Mesothelial cell of epicardium (in vitro differentiated cells): ENCODE data around the gene SPTY2D1. TPM values are rescaled to one million over a fixed set of nuclear protein-coding genes. Genes with fewer than 3 reads are reported as not detected.

Experiments
- DNase-seq, 2 experiments: peaks; one replicate each; pipeline ENCODE4 v3.0.0; 2021; ENCODE audit warnings: low spot score in 2 of 2; ENCODE audit not compliant: unreplicated experiment in 2 of 2
- H3K27ac Mint-ChIP-seq: 2 replicates; pipeline ENCODE4 v1.8.0; 2021; ENCODE audit warnings: mixed read lengths
- H3K27me3 Mint-ChIP-seq: 2 replicates; pipeline ENCODE4 v1.8.0; 2021; ENCODE audit warnings: low read depth, mixed read lengths
- H3K36me3 Mint-ChIP-seq: 2 replicates; pipeline ENCODE4 v1.8.0; 2021; ENCODE audit warnings: mixed read lengths
- H3K4me1 Mint-ChIP-seq: 2 replicates; pipeline ENCODE4 v1.8.0; 2021; ENCODE audit warnings: mixed read lengths
- H3K4me3 Mint-ChIP-seq: 2 replicates; pipeline ENCODE4 v1.8.0; 2021; ENCODE audit warnings: mild to moderate bottlenecking, moderate library complexity, mixed read lengths
- H3K9me3 Mint-ChIP-seq: 2 replicates; pipeline ENCODE4 v1.8.0; 2021; ENCODE audit warnings: mixed read lengths
- total RNA-seq: library from RNA; stranded (reverse); gene quantifications from 3 replicates; pipeline ENCODE4 v1.2.1, GENCODE V29; 2021
- TF ChIP-seq, protein P1 (sequence below): fragments of 200-600 bp; sonication (generic); IDR thresholded peaks from one replicate; pipeline ENCODE4 v1.5.0; 2021; ENCODE audit warnings: antibody characterized with exemption; ENCODE audit not compliant: unreplicated experiment

Gene SPTY2D1
- total RNA-seq, 1 donor from 2014 or later = 23.0 TPM

DNA sequence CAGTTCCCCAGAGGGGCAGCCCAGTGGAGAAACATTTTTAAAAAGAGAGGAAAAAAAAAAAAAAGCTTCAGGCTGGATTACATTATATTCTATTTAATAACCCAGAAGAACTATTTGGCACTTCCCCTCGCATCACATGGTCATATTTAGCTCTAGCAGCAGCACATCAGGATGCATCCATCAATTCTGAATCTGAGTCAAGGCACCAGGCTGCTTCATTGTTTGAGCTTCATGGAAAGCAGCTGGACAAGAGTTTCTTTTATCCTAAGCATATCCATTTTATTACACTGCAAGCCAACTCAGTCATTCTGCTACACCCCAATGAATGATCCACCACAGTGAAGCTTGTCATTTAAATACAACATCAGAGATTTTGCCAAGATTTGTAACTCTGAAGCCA lies 10.0 kb downstream of the SPTY2D1 start:
- H3K4me1 Mint-ChIP-seq = no peaks in the 10 kb centered on the region
- no peak overlapping the region for H3K4me3 Mint-ChIP-seq
- TF ChIP-seq, protein P1, sequence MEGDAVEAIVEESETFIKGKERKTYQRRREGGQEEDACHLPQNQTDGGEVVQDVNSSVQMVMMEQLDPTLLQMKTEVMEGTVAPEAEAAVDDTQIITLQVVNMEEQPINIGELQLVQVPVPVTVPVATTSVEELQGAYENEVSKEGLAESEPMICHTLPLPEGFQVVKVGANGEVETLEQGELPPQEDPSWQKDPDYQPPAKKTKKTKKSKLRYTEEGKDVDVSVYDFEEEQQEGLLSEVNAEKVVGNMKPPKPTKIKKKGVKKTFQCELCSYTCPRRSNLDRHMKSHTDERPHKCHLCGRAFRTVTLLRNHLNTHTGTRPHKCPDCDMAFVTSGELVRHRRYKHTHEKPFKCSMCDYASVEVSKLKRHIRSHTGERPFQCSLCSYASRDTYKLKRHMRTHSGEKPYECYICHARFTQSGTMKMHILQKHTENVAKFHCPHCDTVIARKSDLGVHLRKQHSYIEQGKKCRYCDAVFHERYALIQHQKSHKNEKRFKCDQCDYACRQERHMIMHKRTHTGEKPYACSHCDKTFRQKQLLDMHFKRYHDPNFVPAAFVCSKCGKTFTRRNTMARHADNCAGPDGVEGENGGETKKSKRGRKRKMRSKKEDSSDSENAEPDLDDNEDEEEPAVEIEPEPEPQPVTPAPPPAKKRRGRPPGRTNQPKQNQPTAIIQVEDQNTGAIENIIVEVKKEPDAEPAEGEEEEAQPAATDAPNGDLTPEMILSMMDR = no peak
- no peak overlapping the region for H3K27ac Mint-ChIP-seq
- peaks cover 9% of the 10 kb centered on the region for H3K36me3 Mint-ChIP-seq
- H3K27me3 Mint-ChIP-seq = no peaks in the 10 kb centered on the region
- no peak for DNase-seq
- H3K9me3 Mint-ChIP-seq = peaks cover 12% of the 10 kb centered on the region

DNA sequence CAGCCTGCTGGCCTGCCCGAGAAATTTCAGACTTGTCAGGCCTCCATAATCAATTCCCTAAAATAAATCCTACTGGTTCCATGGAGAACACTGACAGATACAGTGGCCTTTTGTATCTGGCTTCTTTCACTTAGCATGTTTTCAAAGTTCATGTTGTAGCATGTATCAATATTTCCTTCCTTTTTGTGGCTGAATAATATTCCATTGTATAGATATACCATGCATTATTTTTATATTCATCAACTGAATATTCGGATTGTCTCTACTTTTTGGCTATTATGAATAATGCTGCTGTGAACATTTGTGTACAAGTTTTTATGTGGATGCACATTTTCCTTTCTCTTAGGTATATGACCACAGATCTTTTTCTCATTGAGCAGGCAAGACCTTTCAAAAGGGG lies 10.4 kb downstream of the SPTY2D1 start:
- no peak for DNase-seq

DNA sequence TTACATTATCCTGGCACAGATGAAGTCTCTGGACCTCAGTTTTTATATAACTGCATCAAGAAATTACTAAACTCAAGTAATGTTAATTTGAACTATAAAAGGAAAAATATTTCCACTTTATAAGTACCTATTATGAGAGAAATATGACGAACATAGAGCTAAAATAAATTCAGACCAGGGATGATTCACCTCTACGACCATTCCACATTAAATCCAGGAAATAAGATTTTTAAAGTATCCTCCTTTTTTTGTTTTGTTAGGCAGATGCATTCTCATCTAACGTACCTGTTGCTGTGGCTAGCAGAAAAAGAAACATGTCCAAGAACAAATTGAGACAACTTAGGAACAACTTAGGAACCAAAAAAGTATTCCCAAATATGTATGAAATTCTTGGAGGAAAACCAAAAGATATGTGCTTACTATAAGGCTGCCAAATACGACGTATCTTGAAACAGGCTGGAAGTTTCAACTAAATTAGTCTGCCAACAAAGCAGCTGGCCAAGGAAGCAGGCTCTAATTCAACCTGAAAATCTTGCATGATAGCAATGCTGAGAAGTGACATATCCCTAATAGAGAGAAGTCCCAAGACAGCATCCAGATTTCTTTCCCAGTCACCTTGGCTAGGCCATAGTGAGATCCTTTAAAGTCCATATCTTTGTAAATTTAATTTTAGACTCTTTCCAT lies 15.7 kb downstream of the SPTY2D1 start:
- no peak overlapping the region for H3K4me3 Mint-ChIP-seq

More for the DNA sequence above, 10.4 kb downstream of the SPTY2D1 start:
- no peaks in the 10 kb centered on the region for H3K27me3 Mint-ChIP-seq
- peaks cover 12% of the 10 kb centered on the region for H3K9me3 Mint-ChIP-seq
- no peak overlapping the region for H3K4me3 Mint-ChIP-seq
- H3K36me3 Mint-ChIP-seq = peaks cover 9% of the 10 kb centered on the region
- TF ChIP-seq, protein P1 = no peak
- H3K4me1 Mint-ChIP-seq = no peaks in the 10 kb centered on the region
- H3K27ac Mint-ChIP-seq = no peak overlapping the region

DNA sequence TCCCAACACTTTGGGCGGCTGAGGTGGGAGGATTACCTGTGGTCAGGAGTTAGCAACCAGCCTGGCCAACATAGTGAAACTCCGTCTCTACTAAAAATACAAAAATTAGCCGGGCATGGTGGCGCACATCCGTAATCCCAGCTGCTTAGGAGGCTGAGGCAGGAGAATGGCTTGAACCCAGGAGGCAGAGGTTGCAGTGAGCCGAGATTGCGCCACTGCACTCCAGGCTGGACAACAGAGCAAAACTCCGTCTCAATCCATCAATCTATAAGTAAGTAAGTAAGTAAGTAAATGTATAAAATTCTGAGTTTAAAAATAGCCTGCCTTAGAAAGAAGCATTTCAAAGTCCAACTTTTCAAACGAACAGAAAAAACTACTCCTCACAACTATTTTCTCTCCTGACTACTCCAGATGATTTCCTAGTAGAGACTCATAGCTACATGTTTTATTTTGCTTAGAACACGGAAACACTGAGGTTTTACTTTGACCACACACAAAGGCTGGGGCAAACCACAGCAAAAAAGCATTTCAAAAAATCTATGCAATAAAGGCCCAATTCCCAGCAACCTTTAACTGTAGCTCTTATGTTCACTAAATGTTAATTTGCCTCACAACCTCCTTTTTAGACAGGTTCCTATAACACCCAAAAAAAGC lies 16.3 kb downstream of the SPTY2D1 start:
- Mint-ChIP-seq H3K36me3 (peaks cover 11% of the 10 kb centered on the region), H3K4me3 (no peak overlapping the region), H3K27ac (no peak overlapping the region), H3K27me3 (no peaks in the 10 kb centered on the region), H3K4me1 (peaks cover 7% of the 10 kb centered on the region), H3K9me3 (no peaks in the 10 kb centered on the region)
- no peak for DNase-seq
- TF ChIP-seq, protein P1 = no peak

More for the DNA sequence above, 15.7 kb downstream of the SPTY2D1 start:
- Mint-ChIP-seq H3K27me3 (no peaks in the 10 kb centered on the region), H3K4me1 (peaks cover 7% of the 10 kb centered on the region), H3K27ac (peak overlapping the region; percentile 71), H3K36me3 (peaks cover 15% of the 10 kb centered on the region), H3K9me3 (peaks cover 4% of the 10 kb centered on the region)
- TF ChIP-seq, protein P1 = no peak
- no peak for DNase-seq

DNA sequence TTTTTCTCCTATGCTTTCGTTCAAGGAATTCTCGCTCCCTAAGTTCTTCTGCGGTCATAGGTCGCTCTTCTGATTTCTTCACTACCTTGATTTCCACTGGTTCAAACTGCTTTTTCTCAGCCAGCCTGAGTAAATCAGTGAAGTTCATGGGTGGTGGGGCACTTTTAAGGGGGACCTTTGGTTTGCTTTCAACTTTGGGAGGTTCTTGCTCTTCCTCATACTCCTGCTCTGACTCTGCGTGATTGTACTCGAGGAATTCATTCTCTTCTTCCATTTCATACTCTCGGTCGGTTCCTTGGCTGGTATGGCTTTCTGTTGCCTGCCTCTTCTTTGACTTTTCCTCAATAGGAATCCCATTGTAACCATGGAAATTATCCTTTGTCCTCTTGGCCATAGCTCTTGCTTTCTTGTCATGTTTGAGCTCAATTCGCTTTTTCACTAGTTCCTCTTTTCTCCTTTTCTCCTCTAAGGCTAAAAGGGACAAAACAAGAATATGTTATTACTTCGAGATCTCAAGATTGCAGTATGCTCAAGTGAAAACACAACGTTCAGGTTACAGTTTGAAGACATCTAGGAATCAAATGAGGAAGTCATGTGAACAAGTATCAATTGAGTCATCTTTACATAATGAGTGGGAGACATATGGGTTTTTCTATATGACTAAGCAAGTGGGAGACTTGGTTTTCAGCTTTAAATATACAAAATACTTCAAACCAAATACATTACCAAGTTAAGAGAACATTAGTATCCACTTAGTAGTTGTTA lies 18.3 kb downstream of the SPTY2D1 start:
- H3K27ac Mint-ChIP-seq = no peak overlapping the region
- DNase-seq = no peak
- H3K4me1 Mint-ChIP-seq = peaks cover 7% of the 10 kb centered on the region
- no peak overlapping the region for H3K4me3 Mint-ChIP-seq
- TF ChIP-seq, protein P1 = no peak
- no peaks in the 10 kb centered on the region for H3K27me3 Mint-ChIP-seq
- peaks cover 15% of the 10 kb centered on the region for H3K36me3 Mint-ChIP-seq
- no peaks in the 10 kb centered on the region for H3K9me3 Mint-ChIP-seq
